ENCODE data around the gene FGD2.
A peak's percentile ranks its signal among the peaks of the same experiment; 100 is the strongest.
"Not testable (repeated sequence)": the region's sequence is repeated elsewhere in the genome, so short reads cannot be mapped to it uniquely, and the experiment has no call there.

The FGD2 gene

DNA sequence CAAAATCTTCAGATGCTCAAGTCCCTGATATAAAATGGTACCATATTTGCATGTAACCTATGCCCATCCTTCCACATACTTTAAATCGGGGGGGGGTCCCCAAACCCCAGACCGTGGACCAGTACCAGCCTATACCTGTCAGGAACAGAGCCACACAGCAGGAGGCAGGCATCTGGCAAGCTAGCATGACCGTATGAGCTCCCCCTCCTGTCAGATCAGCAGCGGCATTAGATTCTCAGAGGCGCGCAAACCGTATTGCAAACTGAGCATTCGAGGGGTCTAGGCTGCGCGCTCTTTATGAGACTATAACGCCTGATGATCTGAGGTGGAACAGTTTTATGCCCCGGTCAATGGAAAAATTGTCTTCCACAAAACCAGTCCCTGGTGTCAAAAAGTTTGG lies 30.7 kb downstream of the FGD2 start:
- no peaks in the 10 kb centered on the region for H3K4me1 ChIP-seq (ENCODE audit: control insufficient read depth, insufficient read depth, low read length)
- no peaks in the 10 kb centered on the region for H3K36me3 ChIP-seq (ENCODE audit: control insufficient read depth, insufficient read depth, low read length)
- H3K9ac ChIP-seq (ENCODE audit: low read depth, low read length) = no peak overlapping the region
- H3K4me3 ChIP-seq (ENCODE audit: low read depth, low read length) = no peak overlapping the region
- H3K27me3 ChIP-seq (ENCODE audit: control insufficient read depth, insufficient read depth, low read length) = no peaks in the 10 kb centered on the region
- H3K27ac ChIP-seq (ENCODE audit: low read depth, low read length) = no peak overlapping the region
- no peaks in the 10 kb centered on the region for H3K9me3 ChIP-seq (ENCODE audit: control insufficient read depth, insufficient read depth, low read length)

DNA sequence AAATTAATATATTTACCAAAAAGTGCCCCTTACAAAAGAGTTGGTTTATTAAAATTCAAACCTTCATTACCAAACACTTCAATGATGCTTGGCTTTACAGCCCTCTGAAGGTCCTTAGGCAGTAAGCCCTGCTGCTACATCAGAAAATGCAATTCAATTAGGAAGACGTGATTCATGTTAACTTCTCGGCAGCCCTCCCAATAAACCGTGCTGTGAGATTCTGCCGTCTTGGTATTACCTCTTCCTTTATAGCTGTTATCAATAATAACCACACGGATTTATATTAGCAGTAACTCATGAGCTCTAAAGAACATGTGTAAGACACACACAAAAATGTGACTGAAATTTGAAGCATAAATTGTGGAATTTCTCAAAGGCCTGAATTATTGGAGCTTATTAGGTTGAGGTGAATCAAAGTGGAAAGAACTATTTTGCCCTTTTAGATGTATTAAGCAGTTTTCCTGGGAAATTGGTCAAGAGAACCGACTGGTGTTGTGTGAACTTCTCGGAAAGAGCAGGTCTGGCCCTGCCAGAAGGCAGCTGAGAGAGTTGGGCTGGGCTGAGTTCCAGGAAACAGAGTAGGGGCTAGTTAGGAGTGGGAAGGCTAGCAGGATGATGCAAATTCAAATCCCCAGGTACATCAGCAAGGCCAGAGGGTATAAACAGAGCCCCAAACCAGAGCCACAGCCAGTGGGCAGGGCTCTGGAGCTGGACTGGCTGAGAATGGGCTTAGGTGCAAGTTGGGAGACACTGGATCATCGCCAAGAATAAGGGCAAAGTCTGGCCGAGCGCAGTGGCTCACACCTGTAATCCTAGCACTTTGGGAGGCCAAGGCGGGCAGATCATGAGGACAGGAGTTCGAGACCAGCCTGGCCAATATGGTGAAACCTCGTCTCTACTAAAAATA lies 33.1 kb downstream of the FGD2 start:
- no peaks in the 10 kb centered on the region for H3K36me3 ChIP-seq (ENCODE audit: control insufficient read depth, insufficient read depth, low read length)
- H3K9ac ChIP-seq (ENCODE audit: low read depth, low read length) = no peak overlapping the region
- H3K9me3 ChIP-seq (ENCODE audit: control insufficient read depth, insufficient read depth, low read length) = no peaks in the 10 kb centered on the region
- no peaks in the 10 kb centered on the region for H3K4me1 ChIP-seq (ENCODE audit: control insufficient read depth, insufficient read depth, low read length)
- H3K27ac ChIP-seq (ENCODE audit: low read depth, low read length) = no peak overlapping the region
- H3K27me3 ChIP-seq (ENCODE audit: control insufficient read depth, insufficient read depth, low read length) = no peaks in the 10 kb centered on the region
- no peak overlapping the region for H3K4me3 ChIP-seq (ENCODE audit: low read depth, low read length)

DNA sequence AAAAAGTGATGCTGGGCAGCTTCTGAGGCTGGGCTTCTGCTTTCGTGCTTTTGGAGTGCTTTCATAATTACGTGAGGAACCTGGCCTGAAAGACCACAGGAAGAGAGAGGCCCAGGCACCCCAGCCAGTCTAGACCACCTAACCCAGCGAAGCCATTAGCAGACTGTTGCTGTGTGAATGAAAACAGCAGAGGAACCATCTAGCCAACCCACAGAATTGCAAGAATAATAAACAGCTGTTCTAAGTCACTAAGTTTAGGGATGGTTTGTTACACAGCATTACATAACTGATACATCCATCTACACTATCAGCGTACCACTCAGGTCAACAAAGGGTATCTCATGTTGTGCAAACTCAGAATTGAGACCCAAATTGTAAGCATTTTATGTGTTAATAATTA lies 34.5 kb downstream of the FGD2 start:
- H3K9me3 ChIP-seq (ENCODE audit: control insufficient read depth, insufficient read depth, low read length) = no peaks in the 10 kb centered on the region
- H3K27ac ChIP-seq (ENCODE audit: low read depth, low read length) = no peak overlapping the region
- H3K36me3 ChIP-seq (ENCODE audit: control insufficient read depth, insufficient read depth, low read length) = no peaks in the 10 kb centered on the region
- H3K4me3 ChIP-seq (ENCODE audit: low read depth, low read length) = no peak overlapping the region
- H3K27me3 ChIP-seq (ENCODE audit: control insufficient read depth, insufficient read depth, low read length) = no peaks in the 10 kb centered on the region
- H3K4me1 ChIP-seq (ENCODE audit: control insufficient read depth, insufficient read depth, low read length) = no peaks in the 10 kb centered on the region
- H3K9ac ChIP-seq (ENCODE audit: low read depth, low read length) = no peak overlapping the region

DNA sequence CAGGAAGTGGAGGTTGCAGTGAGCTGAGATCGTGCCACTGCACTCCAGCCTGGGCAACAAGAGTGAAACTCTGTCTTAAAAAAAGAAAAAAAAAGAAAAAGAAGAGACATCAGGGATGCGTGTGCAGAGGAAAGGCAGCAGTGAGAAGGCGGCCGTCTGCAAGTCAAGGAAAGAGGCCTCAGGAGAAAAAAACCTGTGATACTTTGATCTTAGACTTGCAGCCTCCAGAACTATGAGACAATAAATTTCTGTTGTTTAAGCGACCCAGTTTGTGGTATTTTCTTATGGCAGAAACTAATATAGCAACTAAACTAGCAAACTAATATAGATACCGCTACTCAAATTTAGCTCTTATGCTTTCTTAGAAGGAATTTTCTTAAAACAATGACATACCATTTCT lies 36.1 kb downstream of the FGD2 start:
- Histone ChIP-seq H3K4me3 (ENCODE audit: low read depth, low read length) (no peak overlapping the region), H3K9ac (ENCODE audit: low read depth, low read length) (no peak overlapping the region), H3K36me3 (ENCODE audit: control insufficient read depth, insufficient read depth, low read length) (no peaks in the 10 kb centered on the region), H3K9me3 (ENCODE audit: control insufficient read depth, insufficient read depth, low read length) (no peaks in the 10 kb centered on the region), H3K27ac (ENCODE audit: low read depth, low read length) (no peak overlapping the region), H3K27me3 (ENCODE audit: control insufficient read depth, insufficient read depth, low read length) (no peaks in the 10 kb centered on the region), H3K4me1 (ENCODE audit: control insufficient read depth, insufficient read depth, low read length) (no peaks in the 10 kb centered on the region)

DNA sequence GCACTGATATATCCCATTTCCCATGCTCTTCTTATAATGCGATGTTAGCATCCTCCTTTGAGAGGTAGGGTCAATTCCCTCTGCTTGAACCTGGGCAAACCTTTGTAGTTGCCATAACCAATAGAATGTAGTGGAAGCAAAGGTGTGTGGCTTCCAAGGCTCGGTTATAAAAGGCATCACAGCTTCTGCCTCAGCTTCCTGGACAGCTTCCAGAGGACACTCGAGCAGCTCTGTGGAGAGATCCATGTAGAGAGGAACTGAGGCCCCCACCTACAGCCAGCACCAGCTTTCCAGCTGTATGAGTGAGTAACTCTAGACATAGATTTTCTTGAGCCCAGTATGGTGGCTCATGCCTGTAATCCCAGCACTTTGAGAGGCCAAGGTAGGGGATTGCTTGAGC lies 36.7 kb downstream of the FGD2 start:
- H3K4me1 ChIP-seq (ENCODE audit: control insufficient read depth, insufficient read depth, low read length) = no peaks in the 10 kb centered on the region
- no peaks in the 10 kb centered on the region for H3K9me3 ChIP-seq (ENCODE audit: control insufficient read depth, insufficient read depth, low read length)
- H3K9ac ChIP-seq (ENCODE audit: low read depth, low read length) = no peak overlapping the region
- no peaks in the 10 kb centered on the region for H3K36me3 ChIP-seq (ENCODE audit: control insufficient read depth, insufficient read depth, low read length)
- no peak overlapping the region for H3K27ac ChIP-seq (ENCODE audit: low read depth, low read length)
- no peak overlapping the region for H3K4me3 ChIP-seq (ENCODE audit: low read depth, low read length)
- H3K27me3 ChIP-seq (ENCODE audit: control insufficient read depth, insufficient read depth, low read length) = no peaks in the 10 kb centered on the region

DNA sequence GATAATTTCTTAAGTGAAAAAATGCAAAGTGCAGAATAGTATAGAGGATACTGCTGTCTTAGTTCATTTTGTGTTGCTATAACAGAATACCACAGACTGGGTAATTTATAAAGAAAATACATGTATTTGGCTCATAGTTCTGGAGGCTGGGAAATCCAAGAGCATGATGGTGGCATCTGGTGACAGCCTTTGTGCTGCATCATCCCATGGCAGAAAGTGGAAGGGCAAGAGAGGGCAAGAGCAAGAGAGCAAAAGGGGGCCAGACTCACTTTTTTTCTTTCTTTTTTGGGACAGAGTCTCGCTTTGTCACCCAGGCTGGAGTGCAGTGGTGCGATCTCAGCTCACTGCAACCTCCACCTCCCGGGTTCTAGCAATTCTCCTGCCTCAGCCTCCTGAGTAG lies 37.6 kb downstream of the FGD2 start:
- H3K4me1 ChIP-seq (ENCODE audit: control insufficient read depth, insufficient read depth, low read length); H3K27me3 ChIP-seq (ENCODE audit: control insufficient read depth, insufficient read depth, low read length); H3K4me3 ChIP-seq (ENCODE audit: low read depth, low read length); H3K9ac ChIP-seq (ENCODE audit: low read depth, low read length); H3K36me3 ChIP-seq (ENCODE audit: control insufficient read depth, insufficient read depth, low read length); H3K9me3 ChIP-seq (ENCODE audit: control insufficient read depth, insufficient read depth, low read length); H3K27ac ChIP-seq (ENCODE audit: low read depth, low read length): not testable (repeated sequence)

DNA sequence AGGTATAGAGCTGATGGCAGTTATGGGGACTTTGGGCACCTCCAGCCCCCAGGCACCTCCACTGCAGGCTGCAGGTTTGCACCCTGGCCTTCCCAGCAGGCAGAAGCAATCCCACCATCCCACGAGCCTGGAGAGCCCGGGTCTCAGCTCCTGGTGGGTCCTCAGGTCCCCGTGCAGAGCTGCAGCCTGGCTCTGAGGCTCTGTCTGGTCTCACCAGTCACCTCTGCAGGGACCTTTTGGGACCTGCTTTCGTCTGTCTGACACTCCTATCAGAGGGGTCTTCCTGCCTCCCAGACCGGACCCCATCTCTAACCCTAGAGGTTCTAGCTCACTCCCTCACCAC lies 41.9 kb downstream of the FGD2 start:
- Histone ChIP-seq H3K9me3 (ENCODE audit: control insufficient read depth, insufficient read depth, low read length) (no peaks in the 10 kb centered on the region), H3K27me3 (ENCODE audit: control insufficient read depth, insufficient read depth, low read length) (no peaks in the 10 kb centered on the region), H3K4me1 (ENCODE audit: control insufficient read depth, insufficient read depth, low read length) (0 out of 2 replicates have a peak, but pooled peaks cover 6% of the 10 kb centered on the region), H3K4me3 (ENCODE audit: low read depth, low read length) (no peak overlapping the region), H3K27ac (ENCODE audit: low read depth, low read length) (no peak overlapping the region), H3K9ac (ENCODE audit: low read depth, low read length) (no peak overlapping the region), H3K36me3 (ENCODE audit: control insufficient read depth, insufficient read depth, low read length) (no peaks in the 10 kb centered on the region)

DNA sequence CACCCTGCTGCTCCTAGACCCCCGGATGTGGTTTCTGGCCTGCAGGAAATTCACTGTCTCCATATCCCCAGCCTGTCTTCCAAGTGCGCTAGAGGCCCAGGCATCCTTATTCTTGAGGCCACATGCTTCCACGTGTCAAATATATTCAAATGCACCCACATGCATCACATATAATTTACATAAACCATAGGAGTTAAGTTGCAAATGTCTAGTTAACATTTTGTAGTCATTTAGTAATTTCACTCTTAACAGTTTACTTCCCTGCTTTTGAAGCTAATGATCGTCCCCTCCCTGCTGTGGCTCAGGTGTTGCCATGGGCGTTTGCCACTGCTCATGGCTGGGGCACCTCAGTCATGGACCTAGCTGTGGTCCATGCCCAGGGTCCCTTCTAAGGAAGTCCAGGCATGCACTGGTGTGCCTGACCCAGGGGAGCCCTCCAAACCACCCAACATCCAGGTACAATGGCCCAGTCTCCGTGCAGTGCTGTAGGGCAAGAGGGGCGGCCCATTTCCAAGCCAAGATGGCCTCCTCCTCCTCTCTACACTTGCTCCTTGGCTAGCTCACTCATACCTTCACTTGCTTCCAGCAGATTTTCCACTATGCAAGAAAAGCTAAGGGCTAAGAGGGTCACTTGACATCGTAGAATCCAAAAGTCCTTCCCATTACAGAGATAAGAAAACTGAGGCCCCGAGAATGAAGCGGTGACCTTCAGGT lies 42.4 kb downstream of the FGD2 start:
- Histone ChIP-seq H3K27ac (ENCODE audit: low read depth, low read length) (no peak overlapping the region), H3K9ac (ENCODE audit: low read depth, low read length) (no peak overlapping the region)

DNA sequence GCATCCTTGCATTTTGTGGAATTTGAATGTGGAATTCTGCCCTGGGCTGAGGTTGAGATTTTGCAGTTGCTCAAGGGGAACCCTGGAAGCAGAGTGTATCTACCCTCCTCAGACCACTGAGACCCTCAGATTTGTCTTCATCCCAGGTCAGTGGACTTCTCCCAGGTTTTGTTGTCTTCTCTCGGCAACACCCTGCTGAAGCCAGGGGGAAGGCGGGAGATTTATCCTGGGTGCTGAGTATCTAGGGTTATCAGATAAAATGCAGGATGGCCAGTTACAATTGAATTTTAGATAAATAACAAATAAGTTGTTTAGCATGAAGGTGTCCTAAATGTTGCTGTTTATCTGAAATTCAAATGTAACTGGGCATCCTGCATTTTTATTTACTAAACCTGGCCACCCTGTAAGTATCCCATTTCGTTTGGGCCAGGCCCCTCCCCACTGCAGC lies 43.0 kb downstream of the FGD2 start:
- H3K4me1 ChIP-seq (ENCODE audit: control insufficient read depth, insufficient read depth, low read length) = 0 out of 2 replicates have a peak, but pooled peaks cover 7% of the 10 kb centered on the region
- H3K9ac ChIP-seq (ENCODE audit: low read depth, low read length) = no peak overlapping the region
- H3K9me3 ChIP-seq (ENCODE audit: control insufficient read depth, insufficient read depth, low read length) = no peaks in the 10 kb centered on the region
- H3K36me3 ChIP-seq (ENCODE audit: control insufficient read depth, insufficient read depth, low read length) = no peaks in the 10 kb centered on the region
- no peak overlapping the region for H3K27ac ChIP-seq (ENCODE audit: low read depth, low read length)
- no peaks in the 10 kb centered on the region for H3K27me3 ChIP-seq (ENCODE audit: control insufficient read depth, insufficient read depth, low read length)
- H3K4me3 ChIP-seq (ENCODE audit: low read depth, low read length) = no peak overlapping the region

More for the DNA sequence above, 42.4 kb downstream of the FGD2 start:
- Histone ChIP-seq H3K4me3 (ENCODE audit: low read depth, low read length) (no peak overlapping the region), H3K36me3 (ENCODE audit: control insufficient read depth, insufficient read depth, low read length) (no peaks in the 10 kb centered on the region), H3K27me3 (ENCODE audit: control insufficient read depth, insufficient read depth, low read length) (no peaks in the 10 kb centered on the region), H3K4me1 (ENCODE audit: control insufficient read depth, insufficient read depth, low read length) (0 out of 2 replicates have a peak, but pooled peaks cover 7% of the 10 kb centered on the region), H3K9me3 (ENCODE audit: control insufficient read depth, insufficient read depth, low read length) (no peaks in the 10 kb centered on the region)

DNA sequence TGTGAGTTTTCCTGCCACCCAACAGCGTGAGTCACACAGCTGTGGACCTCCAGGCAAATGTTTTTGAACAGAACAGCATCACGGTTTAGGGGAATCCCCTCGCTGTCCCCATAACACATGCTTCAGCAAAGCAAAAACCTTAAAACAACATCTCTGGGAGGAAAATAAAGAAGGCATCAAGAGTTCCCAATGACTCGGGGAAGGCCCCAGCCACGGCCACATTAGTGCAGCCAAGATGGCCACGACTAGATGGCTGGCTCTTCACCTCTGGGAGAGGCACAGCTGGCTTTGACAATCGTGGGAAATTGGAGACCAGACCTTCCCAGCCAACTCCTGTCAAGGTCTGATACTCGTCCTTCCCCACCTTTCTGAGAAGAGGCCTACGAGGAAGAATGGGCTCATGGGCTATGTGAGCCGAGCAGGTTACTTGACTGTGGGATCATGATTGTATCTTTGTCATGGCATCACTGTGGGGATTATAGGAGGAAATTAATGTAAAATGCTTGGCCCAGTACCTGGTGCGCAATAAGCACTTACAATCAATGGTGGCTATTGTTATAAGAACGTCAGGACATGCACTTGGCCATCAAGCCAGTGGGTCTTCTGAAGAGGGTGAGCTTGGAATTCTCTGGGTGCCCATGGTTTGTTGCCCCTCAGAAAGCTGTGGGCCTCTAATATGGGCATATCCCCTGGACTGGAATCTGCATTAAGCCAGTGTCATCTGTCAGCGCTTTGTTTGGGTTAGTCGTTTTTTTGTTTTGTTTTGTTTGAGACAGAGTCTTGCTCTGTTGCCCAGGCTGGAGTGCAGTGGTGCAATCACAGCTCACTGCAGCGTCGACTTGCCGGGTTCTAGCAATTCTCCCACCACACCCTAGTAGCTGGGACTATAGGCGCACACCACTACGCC lies 43.6 kb downstream of the FGD2 start:
- H3K9me3 ChIP-seq (ENCODE audit: control insufficient read depth, insufficient read depth, low read length) = no peaks in the 10 kb centered on the region
- H3K27me3 ChIP-seq (ENCODE audit: control insufficient read depth, insufficient read depth, low read length) = no peaks in the 10 kb centered on the region
- H3K36me3 ChIP-seq (ENCODE audit: control insufficient read depth, insufficient read depth, low read length) = no peaks in the 10 kb centered on the region
- peak overlapping the region; percentile 26 for H3K27ac ChIP-seq (ENCODE audit: low read depth, low read length)
- 0 out of 2 replicates have a peak, but pooled peaks cover 7% of the 10 kb centered on the region for H3K4me1 ChIP-seq (ENCODE audit: control insufficient read depth, insufficient read depth, low read length)
- no peak overlapping the region for H3K4me3 ChIP-seq (ENCODE audit: low read depth, low read length)
- H3K9ac ChIP-seq (ENCODE audit: low read depth, low read length) = no peak overlapping the region
